Lower lobe of right lung (tissue), 2 donors: ENCODE measurements around the gene IFI16. TPM values are rescaled to one million over a fixed set of nuclear protein-coding genes. Genes with fewer than 3 reads are reported as not detected.

Experiments
- ATAC-seq, 2 donors: fragments of 200-7000 bp; cut with Tn5 transposase; one replicate each; pipeline ENCODE4 v1.9.1; 2020 to 2022; ENCODE audit warnings: mild to moderate bottlenecking in 2 of 2, moderate library complexity in 2 of 2
- DNase-seq: peaks from one replicate; pipeline ENCODE4 v3.0.0-alpha.2; 2020
- H3K27ac ChIP-seq: fragments of 200-600 bp; one replicate; pipeline ENCODE4 v1.8.0; 2022
- H3K27me3 ChIP-seq: fragments of 200-600 bp; one replicate; pipeline ENCODE4 v1.8.0; 2022; ENCODE audit warnings: low read depth
- H3K36me3 ChIP-seq: fragments of 200-600 bp; one replicate; pipeline ENCODE4 v1.8.0; 2022; ENCODE audit warnings: mild to moderate bottlenecking
- H3K4me1 ChIP-seq: fragments of 200-600 bp; one replicate; pipeline ENCODE4 v1.8.0; 2022
- H3K4me3 ChIP-seq: fragments of 200-600 bp; one replicate; pipeline ENCODE4 v1.8.0; 2022; ENCODE audit warnings: mild to moderate bottlenecking
- H3K9me3 ChIP-seq: fragments of 200-600 bp; one replicate; pipeline ENCODE4 v1.8.0; 2022
- CTCF ChIP-seq: fragments of 200-600 bp; IDR thresholded peaks from one replicate; pipeline ENCODE4 v1.8.0; 2022; ENCODE audit warnings: antibody characterized with exemption, mild to moderate bottlenecking
- intact Hi-C: fragments of 100-400 bp; cut with DNase I; formaldehyde crosslinking; loops from one replicate; pipeline ENCODE4 v1.11.0; 2022
- total RNA-seq: library from RNA; stranded (reverse); fragmentation: NEBNext Ultra II Directional; extraction: Animal tissue kit (Norgen Biotek cat#: 25700); gene quantifications from one replicate; pipeline ENCODE4 v1.2.1, GENCODE V29; 2021
- donor health status: DM: no; HTN: yes; CAD: no; lungs with severe emphysema.

The IFI16 gene
- total RNA-seq, 1 donor from 2014 or later = 102 TPM

GRCh38 chr1:158972841-158973240 is 36.9 kb upstream of the IFI16 start:
- intact Hi-C loops = no loop called here
- no peak for DNase-seq
- no peaks in the 10 kb centered on the region for H3K4me1 ChIP-seq
- no peaks in the 10 kb centered on the region for H3K9me3 ChIP-seq
- no peak for ATAC-seq
- H3K4me3 ChIP-seq = no peak overlapping the region
- H3K27me3 ChIP-seq = no peaks in the 10 kb centered on the region
- H3K36me3 ChIP-seq = no peaks in the 10 kb centered on the region
- H3K27ac ChIP-seq = no peak overlapping the region
- no peak for TF ChIP-seq CTCF

GRCh38 chr1:158976219-158976618 is 33.5 kb upstream of the IFI16 start:
- DNase-seq (no peak), ATAC-seq (no peak)
- Histone ChIP-seq H3K4me1 (no peaks in the 10 kb centered on the region), H3K4me3 (no peak overlapping the region), H3K36me3 (no peaks in the 10 kb centered on the region), H3K9me3 (no peaks in the 10 kb centered on the region), H3K27me3 (no peaks in the 10 kb centered on the region), H3K27ac (no peak overlapping the region)
- intact Hi-C loops = no loop called here
- TF ChIP-seq CTCF = no peak

GRCh38 chr1:158978730-158979129 is 31.0 kb upstream of the IFI16 start:
- Histone ChIP-seq H3K36me3 (no peaks in the 10 kb centered on the region), H3K27ac (no peak overlapping the region), H3K9me3 (peaks cover 4% of the 10 kb centered on the region), H3K27me3 (no peaks in the 10 kb centered on the region), H3K4me3 (no peak overlapping the region), H3K4me1 (no peaks in the 10 kb centered on the region)
- no peak for DNase-seq
- no peak for TF ChIP-seq CTCF
- ATAC-seq = no peak
- intact Hi-C loops = no loop called here

- Histone ChIP-seq H3K4me3 (no peak overlapping the region), H3K4me1 (no peaks in the 10 kb centered on the region), H3K9me3 (peaks cover 4% of the 10 kb centered on the region), H3K27me3 (no peaks in the 10 kb centered on the region), H3K36me3 (no peaks in the 10 kb centered on the region), H3K27ac (no peak overlapping the region)
- TF ChIP-seq CTCF = no peak
- DNase-seq = no peak
- intact Hi-C loops = no loop called here
- ATAC-seq = no peak
These were observed 30.5 kb upstream of the IFI16 start for GRCh38 chr1:158979229-158979628.

- intact Hi-C loops = no loop called here
These were observed 26.5 kb upstream of the IFI16 start for GRCh38 chr1:158983235-158983634.

More at GRCh38 chr1:158983235-158983634, 26.5 kb upstream of the IFI16 start:
- Histone ChIP-seq H3K27me3 (no peaks in the 10 kb centered on the region), H3K4me1 (no peaks in the 10 kb centered on the region), H3K9me3 (peaks cover 4% of the 10 kb centered on the region), H3K4me3 (no peak overlapping the region), H3K27ac (no peak overlapping the region), H3K36me3 (no peaks in the 10 kb centered on the region)
- TF ChIP-seq CTCF = no peak
- DNase-seq = no peak
- ATAC-seq = no peak
